Left lung (tissue), 10 donors: Measurements from ENCODE around the gene CHMP1A. TPM values are rescaled to one million over a fixed set of nuclear protein-coding genes. Genes with fewer than 3 reads are reported as not detected.
"Not testable (repeated sequence)": the region's sequence is repeated elsewhere in the genome, so short reads cannot be mapped to it uniquely, and the experiment has no call there.

Source experiments
- ATAC-seq: fragments of 200-7000 bp; cut with Tn5 transposase; one replicate; pipeline ENCODE4 v1.9.1; 2020; ENCODE audit warnings: moderate library complexity
- DNase-seq, 4 donors: peaks; one replicate each; pipeline ENCODE4 v3.0.0-alpha.2; 2013 to 2020
- H3K27ac ChIP-seq, 2 donors: fragments of 200-600 bp; sonication (generic) in 1 of 2; one replicate each; pipeline versions ENCODE4 v1.5.0 to v1.8.0; 2020 to 2021
- H3K27me3 ChIP-seq, 2 donors: fragments of 200-600 bp; sonication (generic) in 1 of 2; one replicate each; pipeline versions ENCODE4 v1.5.0 to v1.8.0; 2020 to 2021
- H3K36me3 ChIP-seq, 2 donors: fragments of 200-600 bp; sonication (generic) in 1 of 2; one replicate each; pipeline versions ENCODE4 v1.5.0 to v1.8.0; 2020 to 2021
- H3K4me1 ChIP-seq, 2 donors: fragments of 200-600 bp; one replicate each; pipeline ENCODE4 v1.8.0; 2021
- H3K4me3 ChIP-seq, 2 donors: fragments of 200-600 bp; sonication (generic) in 1 of 2; one replicate each; pipeline versions ENCODE4 v1.5.0 to v1.8.0; 2020 to 2021; ENCODE audit warnings: mild to moderate bottlenecking in 1 of 2
- H3K9me3 ChIP-seq, 2 donors: fragments of 200-600 bp; sonication (generic) in 1 of 2; one replicate each; pipeline versions ENCODE4 v1.5.0 to v1.8.0; 2020 to 2021
- intact Hi-C, 2 donors: fragments of 100-400 bp; cut with DNase I; formaldehyde crosslinking; loops; one replicate each; pipeline versions ENCODE4 v1.11.2 to v1.14.2; 2022
- polyA plus RNA-seq, 6 donors: library from polyadenylated mRNA; unstranded; fragments of 120-200 nt; gene quantifications; one replicate each; pipeline ENCODE4 v1.2.1, GENCODE V29; 2013; ENCODE audit not compliant: insufficient read length in 6 of 6
- total RNA-seq, 2 donors: library from RNA; stranded (reverse); fragmentation: NEBNext Ultra II Directional; extraction: Animal tissue kit (Norgen Biotek cat#: 25700); gene quantifications; one replicate each; pipeline ENCODE4 v1.2.1, GENCODE V29; 2021
- TF ChIP-seq, protein P1 (sequence below), 2 donors: fragments of 200-600 bp; sonication (generic) in 1 of 2; IDR thresholded peaks; one replicate each; pipeline versions ENCODE4 v1.5.0 to v1.8.0; 2021; ENCODE audit warnings: antibody characterized with exemption in 2 of 2
- donor health status: DM: no; HTN: yes; CAD: no.
- donor health status: DM: no; HTN: no; CAD: no.

CHMP1A gene
- total and polyA plus RNA-seq, 8 donors = 60.8 to 91.5 (median 72.5) TPM

DNA sequence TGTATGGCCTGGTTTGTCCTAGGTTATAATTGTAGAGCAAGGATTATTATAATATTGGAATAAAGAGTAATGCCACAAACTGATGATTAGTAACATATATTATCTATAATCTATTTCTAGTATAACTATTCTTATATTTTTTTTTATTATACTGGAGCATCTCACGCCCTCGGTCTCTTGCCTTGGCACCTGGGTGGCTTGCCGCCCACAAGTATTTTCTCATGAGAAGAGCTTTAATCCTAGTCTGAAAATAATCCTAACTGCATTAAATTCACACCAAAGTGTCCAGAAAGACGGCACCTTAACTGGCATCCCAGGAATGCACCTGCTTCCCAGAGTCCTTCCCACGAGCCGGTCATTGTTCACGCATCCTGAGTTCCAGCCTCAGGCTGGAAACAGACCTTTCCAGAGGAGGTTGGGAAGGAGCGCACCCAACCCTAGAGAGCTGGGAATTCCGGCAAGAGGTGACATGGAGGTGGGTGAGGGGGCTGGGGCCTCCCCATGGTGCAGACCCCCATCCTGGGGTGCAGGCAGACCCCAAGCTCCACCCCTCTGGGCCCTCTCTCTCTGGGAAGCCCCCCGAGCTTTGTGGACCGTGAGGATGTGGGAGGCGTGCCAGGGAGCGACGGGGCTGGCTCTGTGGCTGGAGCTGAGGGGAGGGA is 15.9 kb downstream of the CHMP1A start:
- Histone ChIP-seq H3K4me1 (peaks cover 4 to 10% of the 10 kb centered on the region in 2 donors), H3K9me3 (no peaks in the 10 kb centered on the region), H3K4me3 (no peak overlapping the region), H3K27ac (no peak overlapping the region), H3K27me3 (no peaks in the 10 kb centered on the region), H3K36me3 (peaks cover 0 to 27% of the 10 kb centered on the region in 2 donors)
- ATAC-seq (no peak), DNase-seq (no peak)
- TF ChIP-seq, protein P1, sequence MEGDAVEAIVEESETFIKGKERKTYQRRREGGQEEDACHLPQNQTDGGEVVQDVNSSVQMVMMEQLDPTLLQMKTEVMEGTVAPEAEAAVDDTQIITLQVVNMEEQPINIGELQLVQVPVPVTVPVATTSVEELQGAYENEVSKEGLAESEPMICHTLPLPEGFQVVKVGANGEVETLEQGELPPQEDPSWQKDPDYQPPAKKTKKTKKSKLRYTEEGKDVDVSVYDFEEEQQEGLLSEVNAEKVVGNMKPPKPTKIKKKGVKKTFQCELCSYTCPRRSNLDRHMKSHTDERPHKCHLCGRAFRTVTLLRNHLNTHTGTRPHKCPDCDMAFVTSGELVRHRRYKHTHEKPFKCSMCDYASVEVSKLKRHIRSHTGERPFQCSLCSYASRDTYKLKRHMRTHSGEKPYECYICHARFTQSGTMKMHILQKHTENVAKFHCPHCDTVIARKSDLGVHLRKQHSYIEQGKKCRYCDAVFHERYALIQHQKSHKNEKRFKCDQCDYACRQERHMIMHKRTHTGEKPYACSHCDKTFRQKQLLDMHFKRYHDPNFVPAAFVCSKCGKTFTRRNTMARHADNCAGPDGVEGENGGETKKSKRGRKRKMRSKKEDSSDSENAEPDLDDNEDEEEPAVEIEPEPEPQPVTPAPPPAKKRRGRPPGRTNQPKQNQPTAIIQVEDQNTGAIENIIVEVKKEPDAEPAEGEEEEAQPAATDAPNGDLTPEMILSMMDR (IDR thresholded peaks at IDR 0.05) = no peak
- intact Hi-C loops = no loop called here

GRCh38 chr16:89639385-89639784 is 18.1 kb downstream of the CHMP1A start:
- intact Hi-C loops = no loop called here
- peaks cover 4 to 10% of the 10 kb centered on the region in 2 donors for H3K4me1 ChIP-seq
- H3K36me3 ChIP-seq = peaks cover 0 to 5% of the 10 kb centered on the region in 2 donors
- H3K27me3 ChIP-seq = no peaks in the 10 kb centered on the region
- TF ChIP-seq, protein P1 (IDR thresholded peaks at IDR 0.05) = no peak
- ATAC-seq (no peak), DNase-seq (no peak)
- no peaks in the 10 kb centered on the region for H3K9me3 ChIP-seq
- H3K4me3 ChIP-seq = no peak overlapping the region
- no peak overlapping the region for H3K27ac ChIP-seq

GRCh38 chr16:89638455-89638854 is 19.1 kb downstream of the CHMP1A start:
- peaks cover 0 to 4% of the 10 kb centered on the region in 2 donors for H3K27me3 ChIP-seq
- H3K4me3 ChIP-seq = no peak overlapping the region
- intact Hi-C loops = no loop called here
- no peak overlapping the region for H3K27ac ChIP-seq
- no peaks in the 10 kb centered on the region for H3K9me3 ChIP-seq
- TF ChIP-seq, protein P1 (IDR thresholded peaks at IDR 0.05) = no peak
- ATAC-seq (no peak), DNase-seq (no peak)
- no peaks in the 10 kb centered on the region for H3K36me3 ChIP-seq
- peaks cover 4 to 10% of the 10 kb centered on the region in 2 donors for H3K4me1 ChIP-seq

GRCh38 chr16:89637379-89637778 is 20.1 kb downstream of the CHMP1A start:
- intact Hi-C loops = no loop called here
- no peaks in the 10 kb centered on the region for H3K36me3 ChIP-seq
- TF ChIP-seq, protein P1 (IDR thresholded peaks at IDR 0.05) = no peak
- peaks cover 4 to 10% of the 10 kb centered on the region in 2 donors for H3K4me1 ChIP-seq
- peaks cover 0 to 14% of the 10 kb centered on the region in 2 donors for H3K27me3 ChIP-seq
- H3K27ac ChIP-seq = no peak overlapping the region
- ATAC-seq (no peak), DNase-seq (no peak)
- H3K4me3 ChIP-seq = no peak overlapping the region
- no peaks in the 10 kb centered on the region for H3K9me3 ChIP-seq

GRCh38 chr16:89636663-89637062 is 20.8 kb downstream of the CHMP1A start:
- Histone ChIP-seq H3K4me1 (peaks cover 4 to 9% of the 10 kb centered on the region in 2 donors), H3K4me3 (no peak overlapping the region), H3K27ac (no peak overlapping the region), H3K36me3 (no peaks in the 10 kb centered on the region), H3K27me3 (peaks cover 0 to 21% of the 10 kb centered on the region in 2 donors), H3K9me3 (no peaks in the 10 kb centered on the region)
- no peak for ATAC-seq
- intact Hi-C loops = no loop called here
- TF ChIP-seq, protein P1 (IDR thresholded peaks at IDR 0.05) = no peak
- DNase-seq = peak in 1 of 4 donors; percentile 70

GRCh38 chr16:89634463-89635385 is 22.8 kb downstream of the CHMP1A start:
- H3K4me1 ChIP-seq, H3K36me3 ChIP-seq, H3K9me3 ChIP-seq, DNase-seq, intact Hi-C loops, H3K27ac ChIP-seq, H3K4me3 ChIP-seq, ATAC-seq: not testable (repeated sequence)
- peaks cover 0 to 22% of the 10 kb centered on the region in 2 donors for H3K27me3 ChIP-seq
